Liver (tissue), 9 donors: ENCODE data around the gene MAP4K2. TPM values are rescaled to one million over a fixed set of nuclear protein-coding genes. Genes with fewer than 3 reads are reported as not detected.
"Not testable (repeated sequence)": the region's sequence is repeated elsewhere in the genome, so short reads cannot be mapped to it uniquely, and the experiment has no call there.

Experiments used
- DNase-seq: peaks from one replicate; pipeline ENCODE4 v3.0.0-alpha.2; 2017; ENCODE audit warnings: low spot score
- H3K27ac ChIP-seq, 2 donors: one replicate each; pipeline ENCODE4 v1.7.0; 2013; ENCODE audit warnings: inconsistent platforms in 2 of 2, low read length in 2 of 2, control low read depth in 1 of 2, low read depth in 1 of 2, mild to moderate bottlenecking in 1 of 2
- H3K27me3 ChIP-seq, 4 donors: one replicate each; pipeline versions ENCODE4 v1.6.1 to v1.7.0; 2013; ENCODE audit warnings: low read length in 3 of 4, inconsistent platforms in 1 of 4, mild to moderate bottlenecking in 1 of 4, moderate library complexity in 1 of 4; ENCODE audit not compliant: control insufficient read depth in 4 of 4, insufficient read depth in 4 of 4
- H3K36me3 ChIP-seq, 4 donors: one replicate each; pipeline versions ENCODE4 v1.6.1 to v1.7.0; 2013; ENCODE audit warnings: low read length in 3 of 4, mild to moderate bottlenecking in 3 of 4, low read depth in 1 of 4, moderate library complexity in 1 of 4; ENCODE audit not compliant: control insufficient read depth in 4 of 4, insufficient read depth in 3 of 4
- H3K4me1 ChIP-seq, 4 donors: one replicate each; pipeline versions ENCODE4 v1.6.1 to v1.7.0; 2013; ENCODE audit warnings: low read length in 3 of 4, mild to moderate bottlenecking in 3 of 4, moderate library complexity in 1 of 4; ENCODE audit not compliant: control insufficient read depth in 4 of 4, insufficient read depth in 4 of 4
- H3K4me3 ChIP-seq, 3 donors: one replicate each; pipeline versions ENCODE4 v1.6.1 to v1.7.0; 2013; ENCODE audit warnings: low read length in 3 of 3, control low read depth in 1 of 3, low read depth in 1 of 3, mild to moderate bottlenecking in 1 of 3
- H3K9ac ChIP-seq, 2 donors: one replicate each; pipeline ENCODE4 v1.7.0; 2013; ENCODE audit warnings: low read length in 2 of 2, mild to moderate bottlenecking in 2 of 2, moderate library complexity in 2 of 2, control low read depth in 1 of 2, low read depth in 1 of 2
- H3K9me3 ChIP-seq, 4 donors: one replicate each; pipeline versions ENCODE4 v1.6.1 to v1.7.0; 2013; ENCODE audit warnings: low read length in 3 of 4; ENCODE audit not compliant: control insufficient read depth in 4 of 4
- FOXA2 ChIP-seq: IDR thresholded peaks from 2 replicates; pipeline ENCODE4 v1.6.1; 2016; ENCODE audit warnings: antibody characterized with exemption
- HNF4A ChIP-seq, 2 donors: conservative IDR thresholded peaks; 2 replicates each; pipeline ENCODE4 v1.6.1; 2016; ENCODE audit warnings: antibody characterized with exemption in 2 of 2, mild to moderate bottlenecking in 2 of 2
- RAD21 ChIP-seq, 2 donors: IDR thresholded peaks; 2 replicates each; pipeline ENCODE4 v1.6.1; 2016; ENCODE audit warnings: antibody characterized with exemption in 2 of 2, mild to moderate bottlenecking in 2 of 2
- RXRA ChIP-seq, 2 donors: IDR thresholded peaks; 2 replicates each; pipeline ENCODE4 v1.6.1; 2017 to 2018; ENCODE audit warnings: antibody characterized with exemption in 2 of 2, mild to moderate bottlenecking in 1 of 2
- SP1 ChIP-seq: IDR thresholded peaks from 2 replicates; pipeline ENCODE4 v1.6.1; 2018; ENCODE audit warnings: antibody characterized with exemption, mild to moderate bottlenecking
- TAF1 ChIP-seq: conservative IDR thresholded peaks from 2 replicates; pipeline ENCODE4 v1.6.1; 2016; ENCODE audit warnings: antibody characterized with exemption, mild to moderate bottlenecking
- WGBS: extraction: QIAGEN DNeasy Blood & Tissue Kit; methylation state at CpG from one replicate; pipeline ENCODE4 v1.1.7; 2013; 5-methylcytosine and 5-hydroxymethylcytosine counted together
- polyA plus RNA-seq, 2 donors: library from polyadenylated mRNA; stranded (reverse) in 1 of 2; unstranded in 1 of 2; fragments of 200-250 nt in 1 of 2; fragments of >200 nt in 1 of 2; fragmentation: Nextera tagmentation in 1 of 2; extraction: Ambion mirVana in 1 of 2; gene quantifications; one replicate each; pipeline versions ENCODE4 v1.2.1 to v1.2.3, GENCODE V29; 2013 to 2015
- total RNA-seq, 2 donors: library from RNA; depleted of rRNA; stranded (reverse); fragments of >200 nt; gene quantifications; one replicate each; pipeline ENCODE4 v1.2.3, GENCODE V29; 2014
- TF ChIP-seq, protein P1 (sequence below): IDR thresholded peaks from 2 replicates; pipeline ENCODE4 v1.6.1; 2016; ENCODE audit warnings: antibody characterized with exemption
- TF ChIP-seq, protein P2 (sequence below): fragments of 150-350 bp; IDR thresholded peaks from 2 replicates; pipeline ENCODE4 v1.5.1; 2017; ENCODE audit warnings: improper control_type of control experiment, low read depth, low read length; ENCODE audit not compliant: missing input control
- TF ChIP-seq, protein P3 (sequence below): IDR thresholded peaks from 2 replicates; pipeline ENCODE4 v1.6.1; 2016; ENCODE audit warnings: antibody characterized with exemption
- donor health status: healthy.
- donor health status: healthy.
- donor health status: healthy.
- donor health status: healthy.
- donor health status: healthy.

MAP4K2 gene
- total and polyA plus RNA-seq, 4 donors = 2.1 to 6.9 (median 3.5) TPM

DNA sequence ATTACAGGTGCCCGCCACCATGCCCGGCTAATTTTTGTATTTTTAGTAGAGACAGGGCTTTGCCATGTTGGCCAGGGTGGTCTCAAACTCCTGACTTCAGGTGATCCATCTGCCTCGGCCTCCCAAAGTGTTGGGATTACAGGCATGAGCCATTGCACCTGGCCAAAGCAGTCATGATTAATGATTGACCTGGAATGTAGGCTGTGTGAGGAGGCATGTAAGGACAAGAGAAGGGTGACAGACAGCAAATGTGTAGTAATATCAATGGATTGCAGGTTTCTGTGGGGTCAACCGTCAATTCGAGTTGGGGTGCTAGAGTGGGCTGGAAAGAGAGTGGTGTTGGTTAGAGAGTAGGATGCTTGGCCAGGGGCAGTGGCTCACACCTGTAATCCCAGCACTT lies 12.4 kb upstream of the MAP4K2 start:
- TF ChIP-seq RAD21 (IDR thresholded peaks at IDR 0.05) (peak in 1 of 2 donors; percentile 5), SP1 (peak; percentile 87), RXRA (IDR thresholded peaks at IDR 0.05) (peak; percentile 80 to 92)
- H3K9ac ChIP-seq, DNase-seq, H3K4me3 ChIP-seq, H3K9me3 ChIP-seq, H3K27me3 ChIP-seq, H3K36me3 ChIP-seq: not testable (repeated sequence)
- WGBS = 51% methylated on average over 5 of the region's 5 CpGs
- H3K4me1 ChIP-seq = peaks cover 2 to 15% (median 10%) of the 10 kb centered on the region in 4 donors
- H3K27ac ChIP-seq = peak overlapping the region in 1 of 2 donors; percentile 42

DNA sequence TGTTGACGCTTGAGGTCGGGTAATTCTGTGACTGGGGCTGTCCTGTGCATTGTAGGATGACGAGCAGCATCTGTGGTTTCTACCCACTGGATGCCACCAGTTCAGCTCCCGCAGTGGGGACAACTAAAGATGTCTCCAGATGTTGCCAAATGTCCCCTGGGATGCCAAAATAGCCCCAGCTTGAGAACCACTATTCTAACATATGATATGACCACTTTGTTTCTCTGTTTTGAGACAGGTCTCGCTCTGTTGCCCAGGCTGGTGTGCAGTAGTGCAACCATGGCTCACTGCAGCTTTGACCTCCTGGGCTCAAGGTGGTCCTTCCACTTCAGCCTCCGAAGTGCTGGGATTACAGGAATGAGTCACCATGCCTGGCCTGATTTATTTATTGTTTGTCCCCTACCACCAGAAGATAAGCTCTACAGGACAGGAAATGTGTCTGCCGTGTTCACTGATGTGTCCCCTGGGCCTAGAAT lies 11.7 kb upstream of the MAP4K2 start:
- H3K4me1 ChIP-seq = peaks cover 3 to 16% (median 11%) of the 10 kb centered on the region in 4 donors
- no peaks in the 10 kb centered on the region for H3K27me3 ChIP-seq
- H3K9me3 ChIP-seq = no peaks in the 10 kb centered on the region
- H3K36me3 ChIP-seq = no peaks in the 10 kb centered on the region
- H3K27ac ChIP-seq = no peak overlapping the region
- DNase-seq = no peak
- no peak overlapping the region for H3K9ac ChIP-seq
- WGBS = 78% methylated on average over 7 of the region's 7 CpGs
- TF ChIP-seq FOXA2 (no peak), TAF1 (no peak), HNF4A (conservative IDR thresholded peaks at IDR 0.05) (no peak)
- TF ChIP-seq, protein P1, sequence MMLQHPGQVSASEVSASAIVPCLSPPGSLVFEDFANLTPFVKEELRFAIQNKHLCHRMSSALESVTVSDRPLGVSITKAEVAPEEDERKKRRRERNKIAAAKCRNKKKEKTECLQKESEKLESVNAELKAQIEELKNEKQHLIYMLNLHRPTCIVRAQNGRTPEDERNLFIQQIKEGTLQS = no peak
- TF ChIP-seq, protein P2, sequence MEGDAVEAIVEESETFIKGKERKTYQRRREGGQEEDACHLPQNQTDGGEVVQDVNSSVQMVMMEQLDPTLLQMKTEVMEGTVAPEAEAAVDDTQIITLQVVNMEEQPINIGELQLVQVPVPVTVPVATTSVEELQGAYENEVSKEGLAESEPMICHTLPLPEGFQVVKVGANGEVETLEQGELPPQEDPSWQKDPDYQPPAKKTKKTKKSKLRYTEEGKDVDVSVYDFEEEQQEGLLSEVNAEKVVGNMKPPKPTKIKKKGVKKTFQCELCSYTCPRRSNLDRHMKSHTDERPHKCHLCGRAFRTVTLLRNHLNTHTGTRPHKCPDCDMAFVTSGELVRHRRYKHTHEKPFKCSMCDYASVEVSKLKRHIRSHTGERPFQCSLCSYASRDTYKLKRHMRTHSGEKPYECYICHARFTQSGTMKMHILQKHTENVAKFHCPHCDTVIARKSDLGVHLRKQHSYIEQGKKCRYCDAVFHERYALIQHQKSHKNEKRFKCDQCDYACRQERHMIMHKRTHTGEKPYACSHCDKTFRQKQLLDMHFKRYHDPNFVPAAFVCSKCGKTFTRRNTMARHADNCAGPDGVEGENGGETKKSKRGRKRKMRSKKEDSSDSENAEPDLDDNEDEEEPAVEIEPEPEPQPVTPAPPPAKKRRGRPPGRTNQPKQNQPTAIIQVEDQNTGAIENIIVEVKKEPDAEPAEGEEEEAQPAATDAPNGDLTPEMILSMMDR = no peak
- H3K4me3 ChIP-seq = no peak overlapping the region

DNA sequence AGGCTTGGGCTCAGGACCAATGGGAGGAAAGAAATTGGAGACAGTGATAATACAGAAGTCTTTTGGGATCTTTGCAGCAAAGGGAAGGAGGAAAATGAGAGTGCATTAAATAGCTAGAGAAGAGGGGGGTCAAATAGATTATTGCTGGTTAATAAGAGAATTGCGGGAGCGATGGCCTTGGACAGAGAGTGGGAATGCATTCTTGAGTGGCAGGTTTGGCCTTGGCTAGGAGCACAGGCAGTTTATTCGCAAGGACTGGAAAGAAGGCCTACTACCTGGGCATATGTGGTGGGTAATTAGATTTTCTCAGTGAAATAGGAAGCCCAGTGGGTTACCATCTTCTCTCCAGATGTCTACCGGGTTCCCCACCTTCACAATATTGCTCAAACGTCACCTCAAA lies 10.8 kb upstream of the MAP4K2 start:
- Histone ChIP-seq H3K9me3 (no peaks in the 10 kb centered on the region), H3K36me3 (no peaks in the 10 kb centered on the region), H3K27ac (no peak overlapping the region), H3K4me3 (no peak overlapping the region), H3K27me3 (no peaks in the 10 kb centered on the region), H3K4me1 (peaks cover 6 to 23% (median 17%) of the 10 kb centered on the region in 4 donors), H3K9ac (no peak overlapping the region)
- no peak for DNase-seq
- WGBS = 94% methylated on average over 5 of the region's 5 CpGs
- TF ChIP-seq, protein P2 = no peak
- TF ChIP-seq, protein P1 = no peak
- TF ChIP-seq SP1 (no peak), HNF4A (conservative IDR thresholded peaks at IDR 0.05) (no peak), RXRA (IDR thresholded peaks at IDR 0.05) (no peak), RAD21 (IDR thresholded peaks at IDR 0.05) (no peak), FOXA2 (no peak)
- TF ChIP-seq, protein P3, sequence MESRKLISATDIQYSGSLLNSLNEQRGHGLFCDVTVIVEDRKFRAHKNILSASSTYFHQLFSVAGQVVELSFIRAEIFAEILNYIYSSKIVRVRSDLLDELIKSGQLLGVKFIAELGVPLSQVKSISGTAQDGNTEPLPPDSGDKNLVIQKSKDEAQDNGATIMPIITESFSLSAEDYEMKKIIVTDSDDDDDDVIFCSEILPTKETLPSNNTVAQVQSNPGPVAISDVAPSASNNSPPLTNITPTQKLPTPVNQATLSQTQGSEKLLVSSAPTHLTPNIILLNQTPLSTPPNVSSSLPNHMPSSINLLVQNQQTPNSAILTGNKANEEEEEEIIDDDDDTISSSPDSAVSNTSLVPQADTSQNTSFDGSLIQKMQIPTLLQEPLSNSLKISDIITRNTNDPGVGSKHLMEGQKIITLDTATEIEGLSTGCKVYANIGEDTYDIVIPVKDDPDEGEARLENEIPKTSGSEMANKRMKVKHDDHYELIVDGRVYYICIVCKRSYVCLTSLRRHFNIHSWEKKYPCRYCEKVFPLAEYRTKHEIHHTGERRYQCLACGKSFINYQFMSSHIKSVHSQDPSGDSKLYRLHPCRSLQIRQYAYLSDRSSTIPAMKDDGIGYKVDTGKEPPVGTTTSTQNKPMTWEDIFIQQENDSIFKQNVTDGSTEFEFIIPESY = no peak
